Omental fat pad (tissue), 4 donors: ENCODE results near the gene SERPINB6. TPM values are rescaled to one million over a fixed set of nuclear protein-coding genes. Genes with fewer than 3 reads are reported as not detected.

Experiments used
- ATAC-seq: fragments of 150-250 bp; one replicate; pipeline ENCODE4 v1.9.1; 2016; ENCODE audit warnings: mild to moderate bottlenecking, moderate library complexity; ENCODE audit not compliant: low FRiP score
- DNase-seq: peaks from one replicate; pipeline ENCODE4 v3.0.0-alpha.2; 2019; ENCODE audit warnings: low spot score
- CTCF ChIP-seq, 3 donors: fragments of 450-650 bp; IDR thresholded peaks; one replicate each; pipeline ENCODE4 v1.5.1; 2016 to 2017; ENCODE audit warnings: antibody characterized with exemption in 3 of 3, mild to moderate bottlenecking in 3 of 3, moderate library complexity in 2 of 3
- total RNA-seq, 4 donors: library from RNA; depleted of rRNA; stranded (reverse); fragments of >200 nt; gene quantifications; one replicate each; pipeline ENCODE4 v1.1.0, GENCODE V29; 2016

SERPINB6 gene
- total RNA-seq, 4 donors from 2014 or later, result 134 to 197 (median 158) TPM

- no peak for TF ChIP-seq CTCF (IDR thresholded peaks at IDR 0.05)
- DNase-seq, result no peak
- no peak for ATAC-seq
These were observed 1.8 kb downstream of the SERPINB6 start for GRCh38 chr6:2969549-2969948.

- no peak for DNase-seq
- no peak for TF ChIP-seq CTCF (IDR thresholded peaks at IDR 0.05)
- no peak for ATAC-seq
These were observed 2.7 kb downstream of the SERPINB6 start for GRCh38 chr6:2968600-2969135.

GRCh38 chr6:2967936-2968335 lies 3.4 kb downstream of the SERPINB6 start:
- TF ChIP-seq CTCF (IDR thresholded peaks at IDR 0.05), result no peak
- no peak for DNase-seq

GRCh38 chr6:2966347-2966746 lies 5.0 kb downstream of the SERPINB6 start:
- TF ChIP-seq CTCF (IDR thresholded peaks at IDR 0.05), result no peak
- DNase-seq, result no peak
- ATAC-seq, result no peak

More at GRCh38 chr6:2967936-2968335, 3.4 kb downstream of the SERPINB6 start:
- ATAC-seq, result no peak

- ATAC-seq (no peak), DNase-seq (no peak)
- TF ChIP-seq CTCF (IDR thresholded peaks at IDR 0.05), result no peak
These were observed 6.4 kb downstream of the SERPINB6 start for GRCh38 chr6:2964793-2965505.

- TF ChIP-seq CTCF (IDR thresholded peaks at IDR 0.05), result no peak
These were observed 7.6 kb downstream of the SERPINB6 start for GRCh38 chr6:2963756-2964155.

GRCh38 chr6:2962636-2963035 lies 8.7 kb downstream of the SERPINB6 start:
- ATAC-seq (no peak), DNase-seq (no peak)
- no peak for TF ChIP-seq CTCF (IDR thresholded peaks at IDR 0.05)

More at GRCh38 chr6:2963756-2964155, 7.6 kb downstream of the SERPINB6 start:
- DNase-seq, result no peak
- no peak for ATAC-seq
